Thyroid gland (tissue), 4 donors: ENCODE data around the gene KRT6C.

Source experiments
- POLR2A ChIP-seq, 2 donors: fragments of 450-650 bp; IDR thresholded peaks; one replicate each; pipeline ENCODE4 v1.6.1; 2017; ENCODE audit warnings: antibody characterized with exemption in 2 of 2, mild to moderate bottlenecking in 2 of 2, moderate library complexity in 1 of 2
- TF ChIP-seq, protein P1 (sequence below), 6 experiments: fragments of 200-600 bp in 3 of 6; fragments of 450-650 bp in 3 of 6; sonication (generic) in 3 of 6; IDR thresholded peaks; one replicate each; pipeline ENCODE4 v1.5.1; 2016 to 2019; ENCODE audit warnings: antibody characterized with exemption in 6 of 6, mild to moderate bottlenecking in 2 of 6, inconsistent platforms in 1 of 6, moderate library complexity in 1 of 6

DNA sequence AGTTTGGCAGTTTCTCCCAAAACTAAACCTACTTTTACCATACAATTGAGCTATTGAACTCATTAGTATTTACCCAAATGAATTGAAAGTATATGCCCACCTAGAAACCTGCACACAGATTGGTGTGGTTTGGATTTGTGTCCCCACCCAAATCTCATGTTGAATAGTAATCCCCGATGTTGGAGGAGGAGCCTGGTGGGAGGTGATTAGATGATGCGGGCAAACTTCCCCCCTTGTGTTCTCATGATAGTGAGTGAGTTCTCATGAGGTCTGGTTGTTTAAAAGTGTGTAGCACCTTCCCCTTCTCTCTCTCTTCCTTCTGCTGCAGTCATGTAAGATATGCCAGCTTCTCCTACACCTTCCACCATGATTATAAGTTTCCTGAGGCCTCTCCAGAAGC lies 4.0 kb upstream of the KRT6C start:
- no peak for TF ChIP-seq POLR2A (IDR thresholded peaks at IDR 0.05)
- TF ChIP-seq, protein P1, sequence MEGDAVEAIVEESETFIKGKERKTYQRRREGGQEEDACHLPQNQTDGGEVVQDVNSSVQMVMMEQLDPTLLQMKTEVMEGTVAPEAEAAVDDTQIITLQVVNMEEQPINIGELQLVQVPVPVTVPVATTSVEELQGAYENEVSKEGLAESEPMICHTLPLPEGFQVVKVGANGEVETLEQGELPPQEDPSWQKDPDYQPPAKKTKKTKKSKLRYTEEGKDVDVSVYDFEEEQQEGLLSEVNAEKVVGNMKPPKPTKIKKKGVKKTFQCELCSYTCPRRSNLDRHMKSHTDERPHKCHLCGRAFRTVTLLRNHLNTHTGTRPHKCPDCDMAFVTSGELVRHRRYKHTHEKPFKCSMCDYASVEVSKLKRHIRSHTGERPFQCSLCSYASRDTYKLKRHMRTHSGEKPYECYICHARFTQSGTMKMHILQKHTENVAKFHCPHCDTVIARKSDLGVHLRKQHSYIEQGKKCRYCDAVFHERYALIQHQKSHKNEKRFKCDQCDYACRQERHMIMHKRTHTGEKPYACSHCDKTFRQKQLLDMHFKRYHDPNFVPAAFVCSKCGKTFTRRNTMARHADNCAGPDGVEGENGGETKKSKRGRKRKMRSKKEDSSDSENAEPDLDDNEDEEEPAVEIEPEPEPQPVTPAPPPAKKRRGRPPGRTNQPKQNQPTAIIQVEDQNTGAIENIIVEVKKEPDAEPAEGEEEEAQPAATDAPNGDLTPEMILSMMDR (IDR thresholded peaks at IDR 0.05), result no peak
